CD14-positive monocyte (primary cell): ENCODE data around the gene HOGA1. TPM values are rescaled to one million over a fixed set of nuclear protein-coding genes. Genes with fewer than 3 reads are reported as not detected.

Source experiments
- DNase-seq, 3 donors: peaks; one replicate each; pipeline ENCODE4 v3.0.0-alpha.2; 2011 to 2022
- H2AFZ ChIP-seq: 2 replicates; pipeline ENCODE4 v1.6.0; 2012; ENCODE audit warnings: mild to moderate bottlenecking, low read depth, low read length, inconsistent platforms; ENCODE audit not compliant: insufficient read depth, poor library complexity, severe bottlenecking
- H3K27ac ChIP-seq, 2 donors: 1 replicate in 1 of 2; 2 replicates in 1 of 2; pipeline ENCODE4 v1.5.1; 2012 to 2013; ENCODE audit warnings: low read length in 2 of 2, control low read depth in 1 of 2, inconsistent platforms in 1 of 2, low read depth in 1 of 2, mild to moderate bottlenecking in 1 of 2
- H3K27me3 ChIP-seq, 2 donors: one replicate each; pipeline versions ENCODE4 v1.6.0 to v1.6.1; 2011 to 2013; ENCODE audit warnings: low read length in 2 of 2; ENCODE audit not compliant: control insufficient read depth in 2 of 2, insufficient read depth in 2 of 2
- H3K36me3 ChIP-seq, 2 donors: replicated peaks in 1 of 2; 1 replicate in 1 of 2; 2 replicates in 1 of 2; pipeline versions ENCODE4 v1.5.1 to v1.6.1; 2012 to 2013; ENCODE audit warnings: low read length in 2 of 2, control low read depth in 1 of 2, inconsistent platforms in 1 of 2, mild to moderate bottlenecking in 1 of 2; ENCODE audit not compliant: insufficient read depth in 2 of 2, control insufficient read depth in 1 of 2
- H3K4me1 ChIP-seq, 2 donors: 1 replicate in 1 of 2; 2 replicates in 1 of 2; pipeline versions ENCODE4 v1.5.1 to v1.6.1; 2012 to 2013; ENCODE audit warnings: low read length in 2 of 2, control low read depth in 1 of 2, inconsistent platforms in 1 of 2, mild to moderate bottlenecking in 1 of 2, moderate library complexity in 1 of 2; ENCODE audit not compliant: insufficient read depth in 2 of 2, control insufficient read depth in 1 of 2
- H3K4me2 ChIP-seq: replicated peaks from 2 replicates; pipeline ENCODE3; 2012; ENCODE audit warnings: low read length, moderate library complexity, mild to moderate bottlenecking; ENCODE audit not compliant: poor library complexity, severe bottlenecking; ENCODE audit errors: extremely low read depth
- H3K4me3 ChIP-seq, 3 experiments: fragments of 200-600 bp in 1 of 3; sonication (generic) in 1 of 3; replicated peaks in 1 of 3; 1 replicate in 2 of 3; 2 replicates in 1 of 3; pipeline ENCODE4 v1.5.1; 2011 to 2013; ENCODE audit warnings: low read length in 3 of 3, mild to moderate bottlenecking in 3 of 3, control low read depth in 2 of 3, low read depth in 2 of 3, inconsistent platforms in 1 of 3, moderate library complexity in 1 of 3
- H3K79me2 ChIP-seq: 2 replicates; pipeline ENCODE4 v1.6.0; 2012; ENCODE audit warnings: mild to moderate bottlenecking, control low read depth, inconsistent platforms, low read length, moderate library complexity; ENCODE audit not compliant: insufficient read depth
- H3K9ac ChIP-seq: 2 replicates; pipeline ENCODE4 v1.6.0; 2017; ENCODE audit warnings: low read length, mild to moderate bottlenecking; ENCODE audit not compliant: insufficient read depth, poor library complexity, severe bottlenecking
- H3K9me3 ChIP-seq, 2 donors: replicated peaks in 1 of 2; 1 replicate in 1 of 2; 2 replicates in 1 of 2; pipeline versions ENCODE4 v1.5.1 to v1.6.1; 2012 to 2013; ENCODE audit warnings: low read length in 2 of 2, control low read depth in 1 of 2; ENCODE audit not compliant: control insufficient read depth in 1 of 2, insufficient read depth in 1 of 2
- H4K20me1 ChIP-seq: 2 replicates; pipeline ENCODE4 v1.6.0; 2012; ENCODE audit warnings: mild to moderate bottlenecking, low read length, control low read depth, moderate library complexity; ENCODE audit not compliant: insufficient read depth
- H3K27ac Mint-ChIP-seq, 7 donors: one replicate each; pipeline ENCODE4 v1.8.0; 2020; ENCODE audit warnings: mild to moderate bottlenecking in 7 of 7, mixed read lengths in 7 of 7, moderate library complexity in 6 of 7, inconsistent platforms in 2 of 7
- H3K27me3 Mint-ChIP-seq, 3 donors: one replicate each; pipeline ENCODE4 v1.8.0; 2021 to 2022; ENCODE audit warnings: low read depth in 3 of 3, mild to moderate bottlenecking in 3 of 3, mixed read lengths in 3 of 3, moderate library complexity in 3 of 3, inconsistent platforms in 1 of 3
- H3K36me3 Mint-ChIP-seq, 2 donors: one replicate each; pipeline ENCODE4 v1.8.0; 2020; ENCODE audit warnings: mixed read lengths in 2 of 2, inconsistent platforms in 1 of 2, mild to moderate bottlenecking in 1 of 2
- H3K4me1 Mint-ChIP-seq: one replicate; pipeline ENCODE4 v1.8.0; 2020; ENCODE audit warnings: mild to moderate bottlenecking, mixed read lengths
- H3K4me3 Mint-ChIP-seq, 2 donors: one replicate each; pipeline ENCODE4 v1.8.0; 2020; ENCODE audit warnings: mild to moderate bottlenecking in 2 of 2, mixed read lengths in 2 of 2, moderate library complexity in 1 of 2
- H3K9me3 Mint-ChIP-seq, 7 donors: one replicate each; pipeline ENCODE4 v1.8.0; 2020 to 2022; ENCODE audit warnings: mixed read lengths in 7 of 7, mild to moderate bottlenecking in 6 of 7, moderate library complexity in 6 of 7, inconsistent platforms in 2 of 7
- CTCF ChIP-seq: fragments of 200-600 bp; IDR thresholded peaks from one replicate; pipeline ENCODE4 v1.8.0; 2022; ENCODE audit warnings: antibody characterized with exemption, mild to moderate bottlenecking
- WGBS: methylation state at CpG from one replicate; pipeline ENCODE4 v1.1.5; 2013; ENCODE audit warnings: missing lambda C conversion rate; ENCODE audit not compliant: insufficient coverage; 5-methylcytosine and 5-hydroxymethylcytosine counted together
- intact Hi-C, 2 donors: fragments of 100-400 bp; cut with micrococcal nuclease; formaldehyde crosslinking; loops; one replicate each; pipeline versions ENCODE4 v1.15.0 to v1.15.1; 2023
- polyA plus RNA-seq, 3 donors: library from polyadenylated mRNA; depleted of rRNA in 1 of 3; unstranded in 2 of 3; stranded (reverse) in 1 of 3; fragments of 300-500 nt in 2 of 3; fragments of >200 nt in 1 of 3; fragmentation: Illumina TruSeq in 2 of 3; gene quantifications; 1 replicate in 2 of 3; 2 replicates in 1 of 3; pipeline ENCODE4 v1.2.3, GENCODE V29; 2012 to 2021

HOGA1 gene
- polyA plus RNA-seq, 3 donors, result not detected

GRCh38 chr10:97600616-97601015, 16.4 kb downstream of the HOGA1 start:
- Mint-ChIP-seq H3K4me3 (no peak overlapping the region), H3K36me3 (no peaks in the 10 kb centered on the region), H3K27me3 (peaks cover 0 to 5% (median 3%) of the 10 kb centered on the region in 3 donors), H3K4me1 (no peaks in the 10 kb centered on the region), H3K27ac (no peak overlapping the region), H3K9me3 (peaks cover 0 to 1% (median 0%) of the 10 kb centered on the region in 7 donors)
- no CpG with 5 or more reads among the region's 1 CpG for WGBS
- intact Hi-C loops, result no loop called here
- Histone ChIP-seq H3K27me3 (no peaks in the 10 kb centered on the region), H3K36me3 (no peaks in the 10 kb centered on the region), H3K4me2 (no peak overlapping the region), H3K9me3 (no peaks in the 10 kb centered on the region), H4K20me1 (no peaks in the 10 kb centered on the region), H3K9ac (no peak overlapping the region), H3K27ac (no peak overlapping the region), H2AFZ (no peak overlapping the region), H3K4me3 (no peak overlapping the region), H3K79me2 (no peaks in the 10 kb centered on the region), H3K4me1 (no peaks in the 10 kb centered on the region)
- DNase-seq, result no peak
- TF ChIP-seq CTCF, result no peak

GRCh38 chr10:97601268-97602215, 17.4 kb downstream of the HOGA1 start:
- Mint-ChIP-seq H3K4me3 (no peak overlapping the region), H3K9me3 (peaks cover 0 to 1% (median 0%) of the 10 kb centered on the region in 7 donors), H3K4me1 (no peaks in the 10 kb centered on the region), H3K27ac (no peak overlapping the region), H3K36me3 (no peaks in the 10 kb centered on the region), H3K27me3 (peaks cover 1 to 4% (median 2%) of the 10 kb centered on the region in 3 donors)
- Histone ChIP-seq H3K27me3 (no peaks in the 10 kb centered on the region), H3K4me2 (no peak overlapping the region), H3K9ac (no peak overlapping the region), H3K79me2 (no peaks in the 10 kb centered on the region), H3K9me3 (no peaks in the 10 kb centered on the region), H3K27ac (no peak overlapping the region), H2AFZ (no peak overlapping the region), H4K20me1 (no peaks in the 10 kb centered on the region), H3K36me3 (no peaks in the 10 kb centered on the region), H3K4me1 (no peaks in the 10 kb centered on the region), H3K4me3 (no peak overlapping the region)
- DNase-seq, result no peak
- TF ChIP-seq CTCF, result no peak
- WGBS, result 90% methylated on average over 17 of the region's 21 CpGs
- intact Hi-C loops, result no loop called here
